Measurements from ENCODE around the gene NMT2. TPM values are rescaled to one million over a fixed set of nuclear protein-coding genes. Genes with fewer than 3 reads are reported as not detected.

Gene NMT2
- total and polyA plus RNA-seq, 2 of the 4 experiments (the other 2 are of a cell fraction) = 18.7 to 41.0 TPM

GRCh38 chr10:15197911-15198310, 29.4 kb upstream of the NMT2 start:
- no peak overlapping the region for H3K27ac ChIP-seq (ENCODE audit: insufficient read depth, low read length)
- intact Hi-C loops (cut with micrococcal nuclease) = no loop called here

More at GRCh38 chr10:15197911-15198310, 29.4 kb upstream of the NMT2 start:
- H3K36me3 ChIP-seq (ENCODE audit: control insufficient read depth, insufficient read depth, low read length) = no peaks in the 10 kb centered on the region
- no peaks in the 10 kb centered on the region for H4K20me1 ChIP-seq (ENCODE audit: insufficient read depth, low read length)
- no peak overlapping the region for H3K18ac ChIP-seq (ENCODE audit: low read depth, low read length)
- peak overlapping the region; percentile 60 for H3K14ac ChIP-seq (replicated peaks; ENCODE audit: low read depth, low read length)
- no peak overlapping the region for H4K5ac ChIP-seq (ENCODE audit: low read depth, low read length)
- H2BK5ac ChIP-seq (ENCODE audit: low read depth, low read length, poor library complexity, severe bottlenecking) = no peak overlapping the region
- H3K9ac ChIP-seq (ENCODE audit: low read depth, low read length) = no peak overlapping the region
- no peak overlapping the region for H2AK9ac ChIP-seq (replicated peaks; ENCODE audit: low read depth, low read length, poor library complexity)
- H3K56ac ChIP-seq (ENCODE audit: extremely low read depth, insufficient read depth, low read length) = no peak overlapping the region; the same call in 1 of the 2 replicates
- no peak overlapping the region for H3K4me2 ChIP-seq (ENCODE audit: low read depth, low read length)
- no peak overlapping the region for H3K4me3 ChIP-seq (ENCODE audit: insufficient read depth, low read depth, low read length)
- ATAC-seq (ENCODE audit: low read depth) (no peak), DNase-seq (no peak)
- dilution Hi-C loops (cut with HindIII; ENCODE audit: low sequenced_read_pairs, unreplicated experiment) (no loop called here), in situ Hi-C loops (cut with MboI; ENCODE audit: low sequenced_read_pairs) (no loop called here)
- H3K23ac ChIP-seq (ENCODE audit: low read depth, low read length) = no peak overlapping the region
- no TSS peak for BruUV-seq (replicated peaks)
- TF ChIP-seq SMC3 (IDR thresholded peaks at IDR 0.05; ENCODE audit: low read depth, low read length) = no peak
- TF ChIP-seq MXI1 (IDR thresholded peaks at IDR 0.05; ENCODE audit: borderline replicate concordance, low read depth, low read length) = no peak
- TF ChIP-seq POLR2A (IDR thresholded peaks at IDR 0.05; ENCODE audit: low read depth, low read length) = no peak
- no peak for TF ChIP-seq NFE2L2 (IDR thresholded peaks at IDR 0.05; ENCODE audit: low read depth, low read length)
- TF ChIP-seq RAD21 (IDR thresholded peaks at IDR 0.05; ENCODE audit: low read length) = no peak
- no peak for TF ChIP-seq CEBPB (IDR thresholded peaks at IDR 0.05; ENCODE audit: low read depth, low read length)
- TF ChIP-seq RCOR1 (IDR thresholded peaks at IDR 0.05; ENCODE audit: insufficient replicate concordance, low read length) = no peak
- no peak for TF ChIP-seq RFX5 (IDR thresholded peaks at IDR 0.05; ENCODE audit: low read depth, low read length)
- TF ChIP-seq CTCF (conservative IDR thresholded peaks at IDR 0.05; ENCODE audit: low read depth, low read length) = no peak
- TF ChIP-seq USF2 (IDR thresholded peaks at IDR 0.05; ENCODE audit: low read depth, low read length) = no peak
- TF ChIP-seq MAFK (IDR thresholded peaks at IDR 0.05; ENCODE audit: low read depth, low read length) = no peak
- POLR2A ChIA-PET (ENCODE audit: unreplicated experiment) = no interaction called here
- peak overlapping the region; percentile 69 for H3K4ac ChIP-seq (ENCODE audit: low read depth, low read length)
- H2AFZ ChIP-seq (replicated peaks; ENCODE audit: low read length, poor library complexity) = peak overlapping the region; percentile 21
- H3K9me1 ChIP-seq (ENCODE audit: insufficient read depth, low read length) = peaks cover 17% of the 10 kb centered on the region
- no peaks in the 10 kb centered on the region for H3K27me3 ChIP-seq (ENCODE audit: control insufficient read depth, insufficient read depth, low read length)
- H3K4me1 ChIP-seq (ENCODE audit: control insufficient read depth, insufficient read depth, low read length) = peaks cover 23% of the 10 kb centered on the region
- H4K91ac ChIP-seq (ENCODE audit: insufficient read depth, low read depth, low read length) = peak overlapping the region; percentile 59; the same call in 1 of the 2 replicates
- peak overlapping the region; percentile 71 for H2AK5ac ChIP-seq (ENCODE audit: low read depth, low read length)
- H3K79me1 ChIP-seq (ENCODE audit: low read depth in 1 of 2, low read length in 2 of 2) = peaks cover 0 to 3% of the 10 kb centered on the region in 2 experiments; a peak in 2 of 4 replicates
- peak overlapping the region; percentile 51; the same call in 1 of the 3 replicates for H2BK15ac ChIP-seq (ENCODE audit: low read depth, low read length)
- peak overlapping the region in 1 of 2 experiments; percentile 58; a peak in 1 of 4 replicates for H4K8ac ChIP-seq (ENCODE audit: low read depth in 2 of 2, low read length in 2 of 2)
- WGBS, 2 experiments (ENCODE audit: extremely low coverage in 2 of 2, insufficient read length in 1 of 2) = 100% methylated on average over 1 of the region's 4 CpGs; no CpG with 5 or more reads in 1 of the 2 experiments
- no peaks in the 10 kb centered on the region for H3K9me3 ChIP-seq (ENCODE audit: control insufficient read depth, insufficient read depth, low read length)
- CTCF ChIA-PET = no interaction called here
- peak overlapping the region; percentile 68; the same call in 1 of the 2 replicates for H2BK120ac ChIP-seq (ENCODE audit: low read depth, low read length)
- peak overlapping the region; percentile 78 for H2BK20ac ChIP-seq (ENCODE audit: low read depth, low read length)
